ENCODE measurements around the gene ZNF710. TPM values are rescaled to one million over a fixed set of nuclear protein-coding genes. Genes with fewer than 3 reads are reported as not detected.
"Not testable (repeated sequence)": the region's sequence is repeated elsewhere in the genome, so short reads cannot be mapped to it uniquely, and the experiment has no call there.

The ZNF710 gene
- total and polyA plus RNA-seq, 2 of the 8 experiments (the other 6 are each of a cell fraction or from before 2014, with no cell fraction given) = 10.5 to 24.0 TPM

DNA sequence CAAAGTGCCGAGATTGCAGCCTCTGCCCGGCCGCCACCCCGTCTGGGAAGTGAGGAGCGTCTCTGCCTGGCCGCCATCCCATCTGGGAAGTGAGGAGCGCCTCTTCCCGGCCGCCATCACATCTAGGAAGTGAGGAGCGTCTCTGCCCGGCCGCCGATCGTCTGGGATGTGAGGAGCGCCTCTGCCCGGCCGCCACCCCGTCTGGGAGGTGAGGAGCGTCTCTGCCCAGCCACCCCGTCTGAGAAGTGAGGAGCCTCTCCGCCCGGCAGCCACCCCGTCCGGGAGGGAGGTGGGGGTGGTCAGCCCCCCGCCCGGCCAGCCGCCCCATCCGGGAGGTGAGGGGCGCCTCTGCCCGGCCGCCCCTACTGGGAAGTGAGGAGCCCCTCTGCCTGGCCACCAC, 23.3 kb upstream of the ZNF710 start:
- H3K27ac ChIP-seq (ENCODE audit: low read depth, low read length); H3K4ac ChIP-seq (replicated peaks; ENCODE audit: insufficient read length, low read depth, low read length); H3K14ac ChIP-seq (ENCODE audit: insufficient read length); CTCF ChIA-PET (ENCODE audit: partially characterized antibody); H3K23me2 ChIP-seq (ENCODE audit: low read depth, low read length); H3K4me1 ChIP-seq (replicated peaks in 1 of 4; ENCODE audit: control insufficient read depth in 3 of 4, insufficient read depth in 4 of 4, low read length in 3 of 4); H2BK120ac ChIP-seq (replicated peaks; ENCODE audit: low read depth, low read length); H4K91ac ChIP-seq (replicated peaks; ENCODE audit: insufficient read length, low read length); H2BK20ac ChIP-seq (ENCODE audit: low read length); H3K56ac ChIP-seq (replicated peaks; ENCODE audit: insufficient read length, low read depth, low read length); H3K9ac ChIP-seq (replicated peaks in 1 of 4; ENCODE audit: extremely low read depth in 1 of 4, low read depth in 3 of 4, low read length in 3 of 4); H2AK5ac ChIP-seq (ENCODE audit: low read depth, low read length); H4K8ac ChIP-seq (ENCODE audit: extremely low read depth, insufficient read depth, low read length); H3K23ac ChIP-seq (ENCODE audit: insufficient read length); POLR2A ChIA-PET (ENCODE audit: partially characterized antibody); H3K4me3 ChIP-seq (ENCODE audit: extremely low read depth in 1 of 4, insufficient read depth in 2 of 4, low read depth in 3 of 4, low read length in 4 of 4); DNase-seq (ENCODE audit: low read depth in 1 of 2, low spot score in 2 of 2); H2BK15ac ChIP-seq (ENCODE audit: low read length); H3K4me2 ChIP-seq (ENCODE audit: insufficient read depth in 1 of 2, low read depth in 2 of 2, low read length in 2 of 2); H4K5ac ChIP-seq (ENCODE audit: insufficient read length, low read depth, low read length); H2BK12ac ChIP-seq (ENCODE audit: low read depth, low read length); H3K18ac ChIP-seq (ENCODE audit: extremely low read depth, low read length); H3K79me1 ChIP-seq (ENCODE audit: low read depth, low read length); H3K79me2 ChIP-seq (ENCODE audit: control insufficient read depth in 1 of 2, insufficient read depth in 2 of 2, low read length in 2 of 2); H4K20me1 ChIP-seq (replicated peaks in 1 of 2; ENCODE audit: control insufficient read depth in 1 of 2, insufficient read depth in 2 of 2, low read length in 2 of 2); H2AFZ ChIP-seq (ENCODE audit: low read length); H2BK5ac ChIP-seq (ENCODE audit: low read depth, low read length); H3K36me3 ChIP-seq (ENCODE audit: control insufficient read depth in 2 of 4, insufficient read depth in 4 of 4, low read length in 3 of 4); FAIRE-seq: not testable (repeated sequence)
- WGBS, 2 experiments (ENCODE audit: extremely low coverage in 1 of 2, insufficient coverage in 1 of 2, insufficient read length in 1 of 2, insufficient replicate concordance in 2 of 2, low coverage in 1 of 2, low lambda C conversion rate in 2 of 2, missing lambda C conversion rate in 1 of 2) = 86% methylated on average over 5 of the region's 31 CpGs; no CpG with 5 or more reads in 1 of the 2 experiments
- Histone ChIP-seq H3K9me3 (ENCODE audit: insufficient read depth in 2 of 2, low read depth in 1 of 2, low read length in 1 of 2) (peaks cover 8 to 15% of the 10 kb centered on the region in 2 experiments; a peak in 2 of 4 replicates), H3K27me3 (replicated peaks in 1 of 4; ENCODE audit: control insufficient read depth in 3 of 4, extremely low read depth in 1 of 4, insufficient read depth in 3 of 4, low read length in 3 of 4) (peaks cover 14 to 27% (median 25%) of the 10 kb centered on the region in 4 experiments)

All from H1 (cell line).